HFFc6 (cell line): ENCODE measurements around the gene VAC14. TPM values are rescaled to one million over a fixed set of nuclear protein-coding genes. Genes with fewer than 3 reads are reported as not detected.

Experiments used
- DNase-seq: peaks from one replicate; pipeline ENCODE4 v3.0.0-alpha.2; 2018
- H3K27ac Mint-ChIP-seq: 2 replicates; pipeline ENCODE4 v1.8.0; 2020; ENCODE audit warnings: mild to moderate bottlenecking, mixed read lengths
- H3K27me3 Mint-ChIP-seq: 2 replicates; pipeline ENCODE4 v1.8.0; 2021; ENCODE audit warnings: mild to moderate bottlenecking, moderate library complexity, mixed read lengths; ENCODE audit not compliant: insufficient read depth
- H3K36me3 Mint-ChIP-seq: 2 replicates; pipeline ENCODE4 v1.8.0; 2021; ENCODE audit warnings: low read depth, mixed read lengths
- H3K4me1 Mint-ChIP-seq: 2 replicates; pipeline ENCODE4 v1.8.0; 2020; ENCODE audit warnings: low read depth, mixed read lengths
- H3K4me3 Mint-ChIP-seq: 2 replicates; pipeline ENCODE4 v1.8.0; 2020; ENCODE audit warnings: mild to moderate bottlenecking, moderate library complexity, mixed read lengths
- H3K9me3 Mint-ChIP-seq: 2 replicates; pipeline ENCODE4 v1.8.0; 2020; ENCODE audit warnings: mild to moderate bottlenecking, mixed read lengths
- CTCF ChIP-seq: fragments of 200-600 bp; sonication (generic); IDR thresholded peaks from 2 replicates; pipeline ENCODE4 v1.5.0; 2021; ENCODE audit warnings: antibody characterized with exemption, mild to moderate bottlenecking
- total RNA-seq, 6 experiments: library from RNA; stranded (reverse); fragmentation: NEBNext Ultra II Directional; extraction: Animal tissue kit (Norgen Biotek cat#: 25700); gene quantifications; 2 replicates in 1 of 6; 3 replicates in 5 of 6; pipeline ENCODE4 v1.2.3, GENCODE V29; 2021

Gene VAC14
- total RNA-seq, 6 experiments from 2014 or later = 34.5 to 45.5 (median 37.6) TPM

- Mint-ChIP-seq H3K36me3 (no peaks in the 10 kb centered on the region; the same call in 1 of the 2 replicates), H3K27ac (peak overlapping the region; percentile 44; the same call in 1 of the 2 replicates), H3K4me1 (peaks cover 56% of the 10 kb centered on the region), H3K9me3 (no peaks in the 10 kb centered on the region), H3K27me3 (no peaks in the 10 kb centered on the region; the same call in 1 of the 2 replicates), H3K4me3 (no peak overlapping the region)
- TF ChIP-seq CTCF = no peak
- no peak for DNase-seq
Observed at GRCh38 chr16:70712359-70712758, 88.6 kb downstream of the VAC14 start.

DNA sequence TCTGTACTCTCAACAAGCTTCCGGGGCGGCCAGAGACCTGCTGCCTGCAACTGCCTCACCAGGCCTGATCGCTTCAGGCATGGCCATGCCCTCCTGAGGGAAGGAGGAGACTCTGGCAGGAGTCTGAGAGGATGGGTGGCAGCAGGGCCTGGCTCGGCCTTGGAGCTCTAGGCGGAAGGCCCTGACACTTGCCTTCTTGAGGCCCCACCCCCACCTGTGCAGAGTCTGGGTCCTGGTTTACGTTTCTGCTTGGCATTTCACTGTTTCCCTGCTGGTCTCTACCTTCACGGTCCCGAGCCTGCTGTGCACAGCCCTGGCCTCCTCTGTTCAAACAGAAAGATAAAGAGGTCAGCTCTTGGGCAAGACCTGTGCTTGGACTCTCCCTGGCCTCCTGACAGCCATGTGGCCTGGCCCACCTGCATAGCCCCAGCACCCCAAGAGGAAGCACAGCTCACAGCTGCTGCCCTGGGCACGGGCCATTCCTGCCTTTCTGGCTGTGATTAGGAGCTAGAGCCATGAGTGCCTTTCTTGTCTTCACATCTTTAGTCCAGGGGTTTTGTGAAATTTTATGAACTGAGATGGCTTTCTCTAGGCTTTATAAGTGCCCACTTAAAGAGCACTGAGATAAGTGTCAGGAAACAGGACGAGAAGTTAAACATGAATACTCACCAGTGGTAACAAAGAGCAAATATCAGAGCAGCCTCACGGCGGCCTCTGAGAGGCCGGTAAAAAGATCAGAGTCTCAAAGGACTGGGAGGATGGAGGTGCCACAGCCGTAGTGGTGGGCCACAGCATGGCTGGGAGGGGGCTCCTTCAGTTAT lies 89.5 kb downstream of the VAC14 start:
- Mint-ChIP-seq H3K4me1 (peaks cover 62% of the 10 kb centered on the region), H3K27ac (peak overlapping the region; percentile 44), H3K9me3 (no peaks in the 10 kb centered on the region), H3K36me3 (no peaks in the 10 kb centered on the region; the same call in 1 of the 2 replicates), H3K27me3 (peaks cover 3% of the 10 kb centered on the region), H3K4me3 (no peak overlapping the region)
- TF ChIP-seq CTCF = no peak
- DNase-seq = no peak

DNA sequence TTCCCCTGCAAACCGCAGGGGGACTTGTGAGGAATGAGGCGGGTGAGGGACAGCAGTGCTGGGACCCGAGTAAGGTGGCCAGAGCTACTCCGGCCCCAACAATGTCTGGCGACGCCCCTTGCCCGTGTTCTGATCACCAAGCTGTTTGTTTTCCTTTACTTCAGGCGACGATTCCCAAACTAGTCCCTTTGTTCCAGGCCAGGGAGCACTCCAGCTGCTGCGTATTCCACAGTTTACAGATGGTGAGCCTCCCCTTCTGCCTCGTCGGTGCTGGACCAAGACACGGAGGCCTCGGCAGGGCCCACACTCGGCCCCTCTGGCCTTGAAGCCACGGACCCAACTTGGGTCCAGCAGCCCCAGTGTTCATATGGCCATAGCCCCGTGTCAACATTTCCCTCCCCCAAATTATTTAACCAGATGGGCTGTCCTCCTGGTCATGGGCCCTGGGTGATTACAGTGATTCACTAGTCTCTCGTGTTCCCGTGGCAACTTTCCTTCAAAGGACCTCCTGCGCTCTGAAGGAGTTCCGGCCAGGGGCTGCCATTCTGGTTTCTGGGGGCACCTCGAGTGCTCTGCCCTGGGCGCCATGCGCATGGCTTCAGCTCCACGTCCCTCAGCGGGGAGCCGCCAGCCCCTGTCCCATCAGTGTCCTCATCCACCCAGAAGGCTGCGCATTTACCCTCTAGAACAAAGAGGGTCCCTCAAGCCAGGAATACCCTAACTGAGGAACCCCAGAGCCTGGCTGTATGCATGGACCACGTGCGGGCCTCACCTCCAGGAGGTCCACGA lies 90.3 kb downstream of the VAC14 start:
- H3K27me3 Mint-ChIP-seq = peaks cover 3% of the 10 kb centered on the region
- H3K36me3 Mint-ChIP-seq = no peaks in the 10 kb centered on the region; the same call in 1 of the 2 replicates
- peaks cover 62% of the 10 kb centered on the region for H3K4me1 Mint-ChIP-seq
- TF ChIP-seq CTCF = no peak
- no peak overlapping the region for H3K4me3 Mint-ChIP-seq
- DNase-seq = no peak
- H3K27ac Mint-ChIP-seq = no peak overlapping the region
- no peaks in the 10 kb centered on the region for H3K9me3 Mint-ChIP-seq

- Mint-ChIP-seq H3K4me3 (no peak overlapping the region), H3K36me3 (no peaks in the 10 kb centered on the region; the same call in 1 of the 2 replicates), H3K9me3 (no peaks in the 10 kb centered on the region), H3K27me3 (peaks cover 3% of the 10 kb centered on the region), H3K4me1 (peaks cover 62% of the 10 kb centered on the region), H3K27ac (no peak overlapping the region)
- DNase-seq = no peak
- no peak for TF ChIP-seq CTCF
Observed at GRCh38 chr16:70709942-70710341, 91.0 kb downstream of the VAC14 start.

GRCh38 chr16:70709457-70709856 lies 91.5 kb downstream of the VAC14 start:
- Mint-ChIP-seq H3K27me3 (peaks cover 3% of the 10 kb centered on the region), H3K4me3 (no peak overlapping the region), H3K9me3 (no peaks in the 10 kb centered on the region), H3K27ac (no peak overlapping the region), H3K4me1 (peaks cover 62% of the 10 kb centered on the region), H3K36me3 (no peaks in the 10 kb centered on the region; the same call in 1 of the 2 replicates)
- DNase-seq = no peak
- no peak for TF ChIP-seq CTCF
